Peyer's patch (tissue), 4 donors: ENCODE results near the gene KCTD8.

ENCODE experiments used
- POLR2A ChIP-seq, 2 donors: fragments of 450-650 bp; IDR thresholded peaks; one replicate each; pipeline ENCODE4 v1.5.1; 2017; ENCODE audit warnings: antibody characterized with exemption in 2 of 2, mild to moderate bottlenecking in 2 of 2, moderate library complexity in 2 of 2
- TF ChIP-seq, protein P1 (sequence below), 6 experiments: fragments of 450-650 bp in 4 of 6; fragments of 200-600 bp in 2 of 6; sonication (generic) in 1 of 6; IDR thresholded peaks; one replicate each; pipeline ENCODE4 v1.5.1; 2017 to 2019; ENCODE audit warnings: antibody characterized with exemption in 6 of 6, mild to moderate bottlenecking in 3 of 6, moderate library complexity in 1 of 6

DNA sequence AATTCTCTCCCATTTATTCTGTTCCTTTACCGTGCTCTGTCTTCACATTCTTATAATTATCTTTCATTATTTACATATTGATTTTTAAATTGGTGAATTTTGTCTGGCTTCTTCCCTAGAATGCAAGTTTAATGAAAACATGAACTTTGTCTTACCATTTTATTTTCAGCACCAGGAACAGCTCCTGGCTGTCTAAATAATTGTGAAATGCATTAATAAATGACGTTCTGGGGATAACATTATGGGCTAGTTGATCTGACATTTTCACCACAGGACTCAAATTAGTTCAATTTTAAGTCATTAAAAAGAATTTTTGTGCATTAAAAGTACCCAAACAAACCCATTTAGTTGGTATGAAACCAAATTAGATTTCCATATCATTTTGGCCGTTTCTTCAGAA lies 97.5 kb downstream of the KCTD8 start:
- TF ChIP-seq, protein P1, sequence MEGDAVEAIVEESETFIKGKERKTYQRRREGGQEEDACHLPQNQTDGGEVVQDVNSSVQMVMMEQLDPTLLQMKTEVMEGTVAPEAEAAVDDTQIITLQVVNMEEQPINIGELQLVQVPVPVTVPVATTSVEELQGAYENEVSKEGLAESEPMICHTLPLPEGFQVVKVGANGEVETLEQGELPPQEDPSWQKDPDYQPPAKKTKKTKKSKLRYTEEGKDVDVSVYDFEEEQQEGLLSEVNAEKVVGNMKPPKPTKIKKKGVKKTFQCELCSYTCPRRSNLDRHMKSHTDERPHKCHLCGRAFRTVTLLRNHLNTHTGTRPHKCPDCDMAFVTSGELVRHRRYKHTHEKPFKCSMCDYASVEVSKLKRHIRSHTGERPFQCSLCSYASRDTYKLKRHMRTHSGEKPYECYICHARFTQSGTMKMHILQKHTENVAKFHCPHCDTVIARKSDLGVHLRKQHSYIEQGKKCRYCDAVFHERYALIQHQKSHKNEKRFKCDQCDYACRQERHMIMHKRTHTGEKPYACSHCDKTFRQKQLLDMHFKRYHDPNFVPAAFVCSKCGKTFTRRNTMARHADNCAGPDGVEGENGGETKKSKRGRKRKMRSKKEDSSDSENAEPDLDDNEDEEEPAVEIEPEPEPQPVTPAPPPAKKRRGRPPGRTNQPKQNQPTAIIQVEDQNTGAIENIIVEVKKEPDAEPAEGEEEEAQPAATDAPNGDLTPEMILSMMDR (IDR thresholded peaks at IDR 0.05): no peak
- TF ChIP-seq POLR2A (IDR thresholded peaks at IDR 0.05): no peak
